GM21367 (cell line): Measurements from ENCODE around the gene CDC42EP4.
"Not testable (repeated sequence)": the region's sequence is repeated elsewhere in the genome, so short reads cannot be mapped to it uniquely, and the experiment has no call there.

Source experiments
- ATAC-seq: cut with Tn5 transposase; IDR thresholded peaks from one replicate; pipeline ENCODE4 v1.9.1; 2021; ENCODE audit not compliant: unreplicated experiment

Gene CDC42EP4

DNA sequence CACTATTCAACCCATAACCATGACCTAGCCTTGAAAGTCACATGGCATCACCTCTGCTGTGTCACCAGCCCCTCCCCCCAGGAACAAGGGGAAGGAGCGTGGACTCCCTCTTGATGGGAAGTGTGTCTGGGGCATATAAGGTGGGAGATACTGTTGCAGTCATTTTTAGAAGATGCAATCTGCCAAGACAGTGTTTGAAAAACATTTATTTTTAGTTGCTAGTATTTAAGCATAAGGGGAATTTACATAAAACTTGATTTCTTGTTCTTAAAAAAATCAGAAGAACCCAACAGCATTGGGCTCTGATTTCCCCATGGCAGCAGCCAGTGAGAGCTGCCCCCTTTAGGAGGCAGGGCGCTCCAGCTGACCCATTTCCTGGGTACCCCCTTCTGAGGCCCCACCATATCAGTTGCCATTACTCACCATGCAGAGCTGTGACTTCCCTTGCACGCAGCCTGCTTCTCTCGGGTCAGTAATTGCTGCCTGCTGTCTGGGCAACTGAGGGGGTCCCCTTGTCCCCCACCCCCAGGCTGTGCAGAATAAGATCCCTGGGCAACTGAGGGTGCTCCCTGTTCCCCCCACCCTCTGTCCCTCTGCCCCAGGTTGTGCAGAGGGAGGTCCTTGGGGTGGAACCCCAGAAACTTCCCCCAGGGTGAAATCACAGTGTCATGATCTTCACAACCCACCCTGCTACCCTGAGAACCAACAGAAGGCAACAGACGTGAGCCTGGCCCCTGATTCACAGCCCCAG lies 11.8 kb upstream of the CDC42EP4 start:
- ATAC-seq: no peak

DNA sequence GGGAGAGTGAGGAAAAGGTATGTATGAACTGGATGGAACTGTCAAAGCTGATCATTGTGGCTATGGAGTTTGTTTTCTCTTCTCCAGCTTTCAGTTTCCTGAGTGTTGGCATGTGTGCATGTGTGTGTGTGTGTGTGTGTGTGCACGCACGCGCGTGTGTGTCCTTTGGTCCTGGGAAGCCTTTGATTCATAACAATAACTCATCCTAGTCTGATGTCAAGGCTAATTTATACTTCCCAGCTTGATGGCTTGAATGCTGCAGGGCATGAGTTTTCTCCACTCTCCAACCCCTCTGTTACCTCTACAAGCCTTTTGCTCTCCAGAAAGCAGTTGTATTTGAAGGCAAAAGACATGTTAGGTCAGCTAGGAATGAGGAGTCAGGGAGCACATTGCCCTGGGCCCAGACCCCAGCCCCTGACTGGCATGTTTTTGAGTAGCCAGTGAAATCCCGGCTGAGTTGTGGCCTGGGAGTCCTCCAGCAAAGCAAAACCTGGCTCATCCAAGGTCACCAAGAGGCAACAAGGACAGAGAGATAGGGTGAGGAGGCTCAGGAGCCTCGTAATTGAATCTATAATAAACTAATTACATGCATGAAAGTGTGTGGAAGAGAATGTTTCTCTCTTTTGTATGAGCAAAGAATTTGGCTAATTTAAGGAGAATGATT lies 8.9 kb upstream of the CDC42EP4 start:
- no peak for ATAC-seq

DNA sequence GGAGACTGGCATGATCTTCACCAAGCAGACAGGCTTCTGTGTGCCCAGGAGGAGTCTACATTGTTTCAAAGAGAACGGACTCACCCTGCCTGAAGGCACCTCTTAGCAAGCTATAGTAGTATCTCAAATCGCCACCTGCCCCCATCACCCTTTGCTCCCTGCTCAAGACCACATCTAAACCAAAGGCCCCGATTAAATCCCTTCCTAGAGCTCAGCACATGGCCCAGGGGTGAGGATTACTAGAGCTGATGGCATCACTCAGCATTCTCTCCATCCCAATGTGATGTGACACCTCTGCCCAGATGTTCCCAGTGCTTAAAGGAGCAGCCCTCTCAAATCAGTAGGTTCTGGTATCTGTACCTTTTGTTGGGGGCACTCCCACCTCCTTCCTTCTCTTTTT lies 8.0 kb upstream of the CDC42EP4 start:
- no peak for ATAC-seq

DNA sequence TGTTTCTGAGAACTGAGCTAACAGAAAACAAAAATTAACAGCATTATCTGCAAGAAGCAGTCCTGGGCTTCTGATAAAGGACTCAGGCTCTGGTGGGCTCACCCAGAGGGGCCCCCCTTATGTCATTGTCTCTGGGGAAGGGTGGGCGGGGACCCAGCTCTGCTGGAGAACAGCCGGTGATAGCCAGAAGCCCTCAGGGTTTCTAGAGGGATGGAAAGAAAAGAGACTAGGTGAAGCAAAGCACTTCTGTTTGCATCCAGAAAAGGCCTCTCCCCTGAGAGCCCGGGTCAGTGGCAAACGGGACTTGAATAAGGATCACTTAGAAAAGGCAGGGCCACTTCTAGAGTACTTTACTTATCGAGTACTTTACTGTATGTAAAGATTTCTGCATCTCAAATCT lies 7.0 kb upstream of the CDC42EP4 start:
- no peak for ATAC-seq

DNA sequence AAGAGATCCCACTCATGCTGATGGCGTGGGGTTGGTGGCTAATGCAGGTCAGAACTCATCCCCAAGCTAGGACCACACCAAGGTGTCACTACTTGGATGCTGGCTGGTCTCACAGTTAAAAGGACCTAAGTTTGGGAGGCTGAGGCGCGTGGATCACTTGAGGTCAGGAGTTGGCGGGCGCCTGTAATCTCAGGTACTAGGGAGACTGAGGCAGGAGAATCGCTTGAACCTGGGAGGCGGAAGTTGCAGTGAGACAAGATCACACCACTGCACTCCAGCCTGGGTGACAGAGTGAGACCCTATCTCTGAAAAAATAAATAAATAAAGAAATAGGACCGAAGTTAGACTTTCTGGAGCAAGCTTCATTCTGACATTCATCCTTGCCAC lies 6.6 kb upstream of the CDC42EP4 start:
- ATAC-seq: no peak

DNA sequence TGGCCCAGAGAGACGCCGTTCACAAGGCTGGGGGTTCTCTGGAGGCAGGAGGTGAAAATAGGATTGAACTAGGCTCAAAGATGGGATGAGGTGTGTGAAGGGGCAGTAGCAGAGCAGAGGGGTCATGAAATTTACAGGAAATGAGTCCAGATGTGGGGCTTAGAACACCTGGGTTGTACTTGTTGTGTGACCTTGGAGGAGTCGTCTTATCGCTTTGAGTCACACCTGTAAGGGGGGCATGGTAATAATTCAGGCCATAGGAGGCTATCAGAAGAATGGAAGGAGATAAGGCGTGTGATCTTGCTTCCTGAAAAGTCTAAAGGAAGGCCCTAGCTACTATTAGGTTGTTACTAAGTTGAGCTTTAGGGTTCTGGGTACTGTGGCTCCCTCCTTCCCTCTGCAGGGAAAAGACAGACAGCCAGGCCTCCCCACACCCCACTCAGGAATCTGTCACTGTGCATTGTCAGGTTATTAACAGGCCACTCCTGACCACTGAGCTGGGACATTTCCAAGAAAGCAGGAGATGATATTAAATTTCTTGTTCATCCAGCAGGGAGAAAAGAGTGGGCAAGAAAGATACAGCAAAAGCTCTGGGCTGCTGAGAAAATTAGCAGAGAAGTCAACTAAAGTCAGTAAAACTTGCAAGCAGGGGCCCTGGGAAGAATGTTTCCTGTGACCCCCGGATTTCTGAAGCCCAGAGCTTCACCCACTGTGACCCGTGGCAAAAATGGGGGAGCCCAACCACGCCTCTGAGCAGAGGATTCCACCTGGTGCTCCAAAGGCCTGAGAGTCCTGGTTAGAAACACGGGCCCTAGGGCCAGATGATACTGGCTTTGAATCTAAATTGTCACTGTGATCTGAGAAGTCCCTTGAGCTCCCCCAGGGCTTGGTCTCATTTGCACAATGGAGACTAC lies 6.0 kb upstream of the CDC42EP4 start:
- ATAC-seq: peak; percentile 4

DNA sequence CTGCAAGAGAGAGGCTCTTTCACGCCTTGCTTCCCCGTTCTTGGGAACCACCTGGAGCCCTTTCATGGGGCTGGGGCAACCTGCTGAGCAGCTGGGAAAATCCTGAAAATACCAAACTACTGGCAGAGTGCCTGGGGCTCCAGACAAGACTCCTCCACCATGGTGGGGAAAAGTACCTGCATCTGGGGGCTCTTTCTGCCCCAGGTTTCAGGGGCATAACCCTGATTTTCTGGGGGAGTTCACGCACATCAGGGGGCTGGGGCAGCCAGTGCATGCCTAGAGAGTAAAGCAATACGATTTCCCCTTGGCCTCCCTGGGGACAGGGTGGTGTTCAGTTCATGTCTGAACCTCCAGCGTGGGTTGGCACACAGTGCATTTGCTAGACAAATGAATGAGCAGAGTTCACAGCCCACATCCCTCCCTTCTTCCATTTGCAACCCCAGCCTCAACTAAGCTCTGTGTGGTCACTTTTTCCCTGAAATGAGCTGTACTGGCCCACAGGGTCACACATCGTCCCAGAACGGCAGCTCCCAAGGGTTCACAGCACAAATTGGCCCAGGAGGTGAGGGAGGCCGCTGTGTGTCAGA lies 5.2 kb upstream of the CDC42EP4 start:
- peak; percentile 59 for ATAC-seq

DNA sequence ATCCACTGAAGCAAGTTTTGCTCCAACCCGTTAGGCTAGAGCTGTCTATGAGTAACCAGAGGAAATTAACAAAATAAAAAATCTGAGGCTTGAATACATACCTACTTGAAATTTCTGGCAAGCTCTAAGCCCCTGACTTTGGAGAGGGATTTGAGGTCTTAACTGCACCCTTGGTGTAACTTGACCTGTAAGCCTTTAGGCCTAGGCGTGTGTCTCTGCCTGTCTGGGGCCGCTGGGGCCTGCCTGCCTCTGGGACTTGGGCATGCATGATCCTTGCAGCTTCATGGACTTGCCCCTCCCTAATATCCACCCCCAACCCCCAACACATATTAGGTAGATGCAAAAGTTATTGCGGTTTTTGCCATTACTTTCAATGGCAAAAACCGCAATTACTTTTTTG lies 3.7 kb upstream of the CDC42EP4 start:
- ATAC-seq: no peak

DNA sequence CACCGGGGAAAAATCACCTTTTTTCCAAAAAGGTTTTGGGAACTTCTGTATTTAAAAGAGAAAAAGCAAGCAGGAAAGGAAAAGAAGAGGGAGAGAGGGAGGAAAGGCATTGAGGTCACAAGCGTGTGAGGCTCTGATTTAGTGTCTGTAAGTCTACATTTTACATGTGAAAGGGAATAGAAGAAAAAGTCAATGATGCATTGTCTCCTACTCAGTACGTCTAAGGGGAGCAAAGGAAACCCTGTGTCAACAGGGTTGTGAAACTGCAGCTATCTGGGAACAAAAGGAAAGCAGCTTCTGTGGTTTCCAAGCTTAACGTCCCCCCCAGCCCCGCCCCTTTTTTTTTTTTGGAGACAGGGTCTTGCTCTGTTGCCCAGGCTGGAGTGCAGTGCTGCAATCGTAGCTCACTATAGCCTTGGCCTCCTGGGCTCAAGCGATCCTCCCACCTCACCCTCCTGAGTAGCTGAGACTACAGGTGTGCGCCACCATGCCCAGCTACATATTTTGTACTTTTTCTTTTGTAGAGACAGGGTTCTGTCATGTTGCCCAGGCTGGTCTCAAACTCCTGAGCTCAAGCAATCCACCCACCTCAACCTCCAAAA lies 1.8 kb upstream of the CDC42EP4 start:
- no peak for ATAC-seq

DNA sequence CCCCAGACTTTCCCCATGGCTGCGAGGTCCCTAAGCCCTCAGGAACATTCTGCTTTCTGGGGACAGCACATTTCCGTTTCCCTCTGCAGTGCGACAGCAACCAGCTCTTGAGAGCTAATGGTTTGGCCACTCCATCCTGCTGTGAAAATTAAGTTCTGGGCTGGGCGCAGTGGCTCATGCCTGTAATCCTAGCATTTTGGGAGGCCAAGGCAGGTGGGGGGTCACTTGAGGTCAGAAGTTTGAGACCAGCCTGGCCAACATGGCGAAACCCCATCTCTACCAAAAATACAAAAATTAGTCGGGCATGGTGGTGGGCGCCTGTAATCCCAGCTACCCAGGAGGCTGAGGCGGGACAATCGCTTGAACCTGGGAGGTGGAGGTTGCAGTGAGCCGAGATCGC lies 1.1 kb upstream of the CDC42EP4 start:
- not testable (repeated sequence) for ATAC-seq

DNA sequence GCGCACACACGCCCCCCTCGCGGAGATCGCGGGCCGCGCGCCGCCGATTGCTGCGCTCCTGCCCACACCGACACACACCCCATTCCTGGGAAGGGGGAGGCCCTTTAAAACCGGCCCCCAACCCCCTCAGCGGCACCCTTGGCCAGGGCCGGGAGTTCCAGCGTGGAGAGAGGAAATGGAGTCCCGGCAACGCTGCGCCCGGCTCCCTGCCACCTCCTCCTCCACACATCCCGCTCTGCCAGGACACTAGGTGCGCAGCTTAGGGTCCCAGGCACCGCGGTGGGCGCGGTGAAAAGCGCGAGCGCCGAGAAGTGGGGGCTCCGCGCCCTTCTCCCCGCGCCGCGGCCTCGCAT lies 397 bp downstream of the CDC42EP4 start:
- peak; percentile 0 for ATAC-seq

DNA sequence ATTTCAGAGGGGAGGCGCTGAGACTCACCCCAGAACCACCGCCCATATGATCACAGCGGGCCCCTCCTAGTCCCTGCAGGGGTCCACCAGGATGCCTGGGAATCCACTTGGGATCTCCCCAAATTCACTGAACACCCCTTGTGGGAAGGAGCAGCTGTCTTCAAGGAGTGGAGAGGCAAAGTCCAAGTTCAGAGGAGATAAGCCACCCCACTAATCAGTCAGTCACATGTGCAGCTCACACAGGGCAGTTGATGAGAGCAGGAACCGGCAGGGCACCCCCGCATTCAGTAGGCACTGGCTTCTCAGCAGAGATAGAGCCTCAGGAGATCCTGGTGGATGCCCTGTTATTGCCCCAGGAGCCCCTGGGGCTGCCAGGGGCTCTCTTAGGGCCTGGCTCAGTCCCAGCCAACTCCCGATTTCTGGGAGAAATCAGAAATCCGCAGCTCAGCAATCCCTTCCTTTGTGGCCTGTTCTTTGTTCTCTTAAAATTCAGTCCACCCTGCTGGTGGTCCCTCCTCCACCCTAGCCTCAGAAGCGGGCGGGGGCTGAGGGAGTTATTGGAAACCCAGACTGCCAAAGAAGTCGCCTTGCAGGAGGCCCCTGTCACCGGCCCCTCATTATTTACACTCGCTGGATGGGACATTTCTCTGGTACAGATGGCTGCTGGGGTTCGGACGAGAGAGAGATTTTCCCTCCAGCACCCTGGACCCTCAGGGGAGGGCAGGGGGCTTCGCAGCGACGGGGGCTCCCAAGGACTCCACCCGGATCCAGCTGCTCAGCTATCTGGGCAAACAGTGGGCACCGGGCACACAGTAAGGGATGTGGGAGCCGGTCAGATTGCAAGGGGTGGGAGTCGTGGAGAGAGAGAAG lies 1.8 kb downstream of the CDC42EP4 start:
- ATAC-seq: no peak

DNA sequence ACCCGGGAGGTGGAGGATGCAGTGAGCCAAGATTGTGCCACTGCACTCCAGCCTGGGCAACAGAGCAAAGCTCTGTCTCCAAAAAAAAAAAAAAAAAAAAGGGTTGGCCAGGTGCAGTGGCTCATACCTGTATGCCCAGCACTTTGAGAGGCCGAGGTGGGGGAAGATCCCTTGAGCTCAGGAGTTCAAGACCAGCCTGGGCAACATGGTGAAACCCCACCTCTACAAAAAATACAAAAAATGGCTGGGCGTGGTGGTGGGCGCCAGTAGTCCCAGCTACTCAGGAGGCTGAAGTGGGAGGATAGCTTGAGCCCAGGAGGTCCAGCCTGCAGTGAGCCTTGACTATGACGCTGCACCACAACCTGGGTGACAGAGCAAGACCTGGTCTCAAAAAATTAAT lies 2.8 kb downstream of the CDC42EP4 start:
- ATAC-seq: not testable (repeated sequence)

DNA sequence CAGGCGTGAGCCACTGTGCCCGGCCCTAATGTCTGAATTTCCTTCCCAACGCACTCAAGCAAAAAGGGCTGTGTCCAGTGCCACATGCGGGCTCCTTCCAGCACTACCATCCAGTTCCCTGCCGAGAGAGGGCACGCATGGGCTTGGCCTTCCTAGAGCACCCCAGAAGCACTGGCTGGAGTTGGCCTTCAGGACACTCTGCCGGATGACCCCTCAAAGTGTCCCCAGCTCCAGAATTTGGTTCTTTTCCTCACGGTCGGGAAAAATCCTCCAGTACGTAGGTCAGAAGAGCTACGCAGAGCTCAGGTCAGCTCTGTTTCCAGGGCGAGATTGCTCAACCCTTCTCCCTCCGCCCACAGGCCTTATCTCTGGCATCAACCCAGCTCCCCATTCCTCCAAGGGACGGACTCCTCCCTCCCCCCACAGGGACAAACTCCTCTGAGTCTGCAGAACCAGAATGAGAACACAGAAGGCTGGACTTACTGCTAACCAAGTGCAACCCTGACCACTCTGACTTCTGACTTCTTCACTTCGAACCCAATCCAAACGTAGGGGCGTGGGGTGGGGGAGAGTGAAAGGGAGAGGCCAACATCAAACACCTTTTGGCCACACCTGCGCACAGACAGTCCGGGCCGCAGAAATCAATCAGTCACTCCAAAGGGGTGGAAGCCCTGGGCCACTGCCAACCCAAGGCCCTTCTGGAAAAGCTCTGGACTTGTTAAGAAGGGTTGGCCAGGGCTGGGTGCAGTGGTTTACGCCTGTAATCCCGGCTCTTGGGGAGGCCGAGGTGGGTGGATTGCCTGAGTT lies 3.6 kb downstream of the CDC42EP4 start:
- no peak for ATAC-seq

DNA sequence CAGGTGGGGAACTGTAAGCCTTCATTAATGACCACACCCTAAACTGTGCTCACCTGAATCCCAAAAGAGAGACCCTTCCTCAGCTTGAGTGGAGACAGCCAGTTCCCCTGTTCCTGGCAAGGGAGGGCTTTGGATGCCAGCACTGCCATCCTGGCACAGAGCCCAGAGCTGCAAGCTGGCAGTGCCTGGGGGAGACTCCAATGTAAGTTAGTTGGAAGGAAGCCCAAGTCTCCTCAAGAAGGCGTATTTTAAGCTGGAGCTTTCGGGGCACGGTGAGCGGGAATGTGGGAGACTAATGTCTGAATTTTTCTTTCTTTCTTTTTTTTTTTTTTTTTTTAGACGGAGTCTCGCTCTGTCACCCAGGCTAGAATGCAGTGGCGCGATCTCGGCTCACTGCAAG lies 4.7 kb downstream of the CDC42EP4 start:
- ATAC-seq: no peak

DNA sequence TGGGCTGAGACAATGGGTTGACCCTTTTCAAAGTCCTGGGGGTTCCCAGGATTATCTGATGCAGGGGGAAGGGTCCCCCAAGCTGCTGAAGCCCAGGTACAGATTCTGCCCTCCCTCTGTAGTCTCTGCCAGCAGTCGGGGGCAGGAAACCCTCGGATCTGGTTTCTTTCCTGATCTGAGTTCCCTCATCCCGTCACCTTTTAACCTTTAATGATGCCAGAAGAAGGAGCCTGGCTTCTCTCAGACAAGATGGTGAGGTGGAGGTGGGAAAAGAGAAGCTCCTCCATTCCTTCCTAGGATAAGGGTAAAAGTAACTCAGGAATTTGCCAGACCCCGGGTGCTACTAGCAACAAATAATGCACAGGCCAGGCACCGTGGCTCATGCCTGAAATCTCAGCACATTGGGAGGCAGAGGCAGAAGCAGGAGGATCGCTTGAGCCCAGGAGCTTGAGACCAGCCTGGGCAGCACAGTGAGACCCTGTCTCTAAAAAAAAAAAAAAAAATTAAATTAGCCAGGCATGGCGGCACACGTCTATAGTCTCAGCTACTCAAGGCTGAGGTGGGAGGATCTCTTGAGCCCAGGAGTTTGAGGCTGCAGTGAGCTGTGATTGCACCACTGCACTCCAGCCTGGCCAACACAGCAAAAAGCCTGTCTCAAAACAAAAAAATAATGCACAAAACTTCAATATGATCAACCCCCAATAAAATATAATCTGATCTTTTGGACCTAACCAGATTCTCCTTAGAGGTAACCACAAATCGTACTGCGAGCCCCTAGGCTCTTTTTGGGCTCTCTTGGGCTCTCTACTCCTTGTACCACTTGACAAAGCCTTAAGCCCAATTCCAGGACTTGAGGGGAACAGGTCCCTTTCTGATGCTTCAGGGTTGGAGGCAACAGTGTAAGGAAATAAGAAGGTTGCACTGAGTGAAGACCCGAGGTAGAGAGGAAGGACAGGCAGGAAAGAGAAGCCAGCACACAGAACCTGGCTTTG lies 5.7 kb downstream of the CDC42EP4 start:
- ATAC-seq: no peak

DNA sequence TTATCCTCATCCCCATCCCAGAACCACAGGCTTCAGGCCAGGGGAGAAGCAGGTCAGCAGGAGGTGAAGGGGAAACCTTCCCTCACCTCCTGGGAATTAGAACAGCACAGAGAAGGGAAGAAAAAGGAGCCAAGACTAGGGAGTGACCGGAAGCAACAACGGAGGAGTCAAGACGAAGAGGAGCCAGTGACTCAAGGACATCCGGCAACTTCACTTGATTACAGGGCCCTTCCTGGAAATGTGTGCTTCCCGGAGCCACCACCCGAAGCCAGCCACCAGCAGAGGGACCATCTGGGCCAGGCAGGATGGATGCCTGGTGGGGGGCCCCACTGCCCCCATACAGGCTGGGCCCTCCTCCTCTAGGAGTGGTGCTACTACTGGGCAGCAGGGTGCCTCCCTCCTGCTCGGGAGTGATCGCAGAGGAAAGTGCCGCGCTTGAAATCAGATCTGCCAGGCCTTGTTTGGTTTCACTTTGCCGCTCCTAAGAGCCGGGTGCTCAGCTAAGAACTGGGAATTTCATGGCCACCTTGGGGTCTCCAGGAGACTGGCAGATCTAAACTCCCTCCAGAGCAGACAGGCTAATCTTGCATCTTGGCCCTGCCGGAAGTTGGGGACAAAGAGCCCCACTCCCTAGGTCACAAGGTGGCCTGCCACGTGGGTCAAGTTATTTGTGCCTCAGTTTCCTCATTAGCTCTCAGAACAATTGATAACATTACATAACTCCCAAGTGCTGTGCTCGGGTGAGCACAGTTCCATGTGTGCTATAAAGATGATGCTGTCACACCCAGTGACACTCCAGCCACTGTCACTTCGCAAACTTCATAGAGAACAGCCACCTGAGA lies 6.6 kb downstream of the CDC42EP4 start:
- no peak for ATAC-seq
